SK-N-MC (cell line): ENCODE data around the gene SUFU.

Experiments
- EZH2 ChIP-seq: fragments of 200-600 bp; sonication (generic); IDR thresholded peaks from one replicate; pipeline ENCODE4 v1.6.1; 2017; ENCODE audit warnings: antibody characterized with exemption
- POLR2AphosphoS5 ChIP-seq: IDR thresholded peaks from 2 replicates; pipeline ENCODE4 v1.6.1; 2012; ENCODE audit warnings: mild to moderate bottlenecking, low read depth, low read length, borderline replicate concordance

DNA sequence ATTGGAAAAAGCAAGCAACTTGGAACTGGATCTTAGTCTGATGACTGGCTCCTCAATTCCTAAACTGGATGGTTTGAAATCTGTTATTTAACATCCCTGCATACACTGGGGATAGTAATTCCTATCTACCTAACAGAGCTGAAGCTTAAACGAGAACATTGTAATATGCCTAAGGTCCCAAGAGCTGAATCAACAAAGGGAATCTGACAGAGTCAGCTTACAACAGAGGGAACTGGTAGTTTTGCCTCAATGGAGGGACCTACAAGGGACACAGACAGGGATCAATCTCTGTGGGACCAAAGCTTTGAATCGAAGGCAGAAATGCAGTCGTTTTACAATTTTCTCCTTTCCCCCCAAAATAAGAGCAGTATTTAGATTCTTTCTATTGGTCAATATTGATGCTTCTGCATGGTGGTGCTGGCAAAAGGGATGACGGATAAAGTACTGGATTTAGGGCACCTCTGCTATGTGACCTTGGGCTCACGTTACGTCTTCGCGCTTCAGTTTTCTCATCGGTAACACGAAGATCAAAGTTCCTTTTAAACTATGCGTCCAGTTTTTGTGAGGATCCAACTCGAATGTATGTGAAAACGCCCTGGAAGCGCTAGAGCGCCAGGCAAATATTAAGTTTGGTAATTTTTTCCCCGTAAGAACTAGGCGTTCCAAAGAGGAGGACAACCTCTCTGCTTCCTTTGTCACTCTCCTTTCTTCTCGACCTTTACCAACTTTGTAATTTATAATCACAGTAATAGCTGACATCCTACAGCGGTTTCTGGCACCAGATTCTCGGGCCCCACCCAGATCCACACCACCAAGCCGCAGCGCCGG, 2.4 kb upstream of the SUFU start:
- no peak for TF ChIP-seq EZH2
- TF ChIP-seq POLR2AphosphoS5 = no peak
